GM10248 (cell line): ENCODE results near the gene EHMT1.

ENCODE experiments used
- CTCF ChIA-PET: fragments of 300-600 bp; sonication (Branson Sonifier 250); formaldehyde crosslinking; extraction: SDS; loops from one replicate; lab custom pipeline; 2021; ENCODE audit warnings: antibody characterized with exemption; lab: Yijun Ruan, JAX
- POLR2A ChIA-PET: fragments of 350-650 bp; sonication (Branson Sonifier 250); formaldehyde crosslinking; extraction: SDS; loops from one replicate; lab custom pipeline; 2020; ENCODE audit warnings: antibody characterized with exemption; lab: Yijun Ruan, JAX
- DNase-seq: peaks from one replicate; pipeline ENCODE4 v3.0.0; 2012; ENCODE audit errors: extremely low spot score
- TF ChIP-seq, protein P1 (sequence below): IDR thresholded peaks from 2 replicates; pipeline ENCODE4 v1.5.1; 2012; ENCODE audit warnings: mild to moderate bottlenecking, low read depth; ENCODE audit errors: extremely low read depth, missing control alignments, control extremely low read depth

The EHMT1 gene

GRCh38 chr9:137613738-137614523 lies 4.9 kb upstream of the EHMT1 start:
- CTCF ChIA-PET: interaction anchor here (1.1 kb wide), 1 partner anchor 59 kb away, joined by 3 read pairs; no protein-coding TSS in a partner anchor
- POLR2A ChIA-PET: no interaction called here
- TF ChIP-seq, protein P1, sequence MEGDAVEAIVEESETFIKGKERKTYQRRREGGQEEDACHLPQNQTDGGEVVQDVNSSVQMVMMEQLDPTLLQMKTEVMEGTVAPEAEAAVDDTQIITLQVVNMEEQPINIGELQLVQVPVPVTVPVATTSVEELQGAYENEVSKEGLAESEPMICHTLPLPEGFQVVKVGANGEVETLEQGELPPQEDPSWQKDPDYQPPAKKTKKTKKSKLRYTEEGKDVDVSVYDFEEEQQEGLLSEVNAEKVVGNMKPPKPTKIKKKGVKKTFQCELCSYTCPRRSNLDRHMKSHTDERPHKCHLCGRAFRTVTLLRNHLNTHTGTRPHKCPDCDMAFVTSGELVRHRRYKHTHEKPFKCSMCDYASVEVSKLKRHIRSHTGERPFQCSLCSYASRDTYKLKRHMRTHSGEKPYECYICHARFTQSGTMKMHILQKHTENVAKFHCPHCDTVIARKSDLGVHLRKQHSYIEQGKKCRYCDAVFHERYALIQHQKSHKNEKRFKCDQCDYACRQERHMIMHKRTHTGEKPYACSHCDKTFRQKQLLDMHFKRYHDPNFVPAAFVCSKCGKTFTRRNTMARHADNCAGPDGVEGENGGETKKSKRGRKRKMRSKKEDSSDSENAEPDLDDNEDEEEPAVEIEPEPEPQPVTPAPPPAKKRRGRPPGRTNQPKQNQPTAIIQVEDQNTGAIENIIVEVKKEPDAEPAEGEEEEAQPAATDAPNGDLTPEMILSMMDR: no peak

GRCh38 chr9:137614631-137615386 lies 4.0 kb upstream of the EHMT1 start:
- POLR2A ChIA-PET: no interaction called here
- no peak for DNase-seq
- TF ChIP-seq, protein P1: no peak
- CTCF ChIA-PET: interaction anchor here (1.1 kb wide), 1 partner anchor 58 kb away, joined by 3 read pairs; no protein-coding TSS in a partner anchor

More at GRCh38 chr9:137613738-137614523, 4.9 kb upstream of the EHMT1 start:
- no peak for DNase-seq

DNA sequence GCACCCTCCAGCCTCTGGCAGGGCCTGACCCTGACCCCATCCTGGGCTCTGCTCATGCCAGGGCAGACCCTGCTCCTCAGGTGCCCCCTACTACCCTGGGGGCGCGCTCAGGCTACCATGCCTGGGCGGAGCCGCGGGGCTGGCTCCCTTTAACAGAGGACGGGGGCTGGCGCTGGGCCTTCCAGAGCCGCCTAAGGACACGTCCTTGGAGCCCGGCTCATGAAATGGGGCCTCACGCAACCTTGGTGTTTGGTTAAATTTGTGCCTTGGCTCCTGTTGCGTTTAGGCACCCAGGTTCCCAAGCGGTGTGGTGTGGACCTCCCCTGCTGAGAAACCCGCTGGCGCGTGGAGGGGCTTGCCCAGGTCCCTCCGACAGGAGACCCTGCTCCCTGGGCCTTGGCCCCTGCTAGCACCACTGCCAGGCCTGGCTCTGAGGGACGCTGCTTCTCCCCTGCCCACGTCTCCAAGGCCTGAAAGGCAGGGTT lies 3.4 kb upstream of the EHMT1 start:
- DNase-seq: no peak
- TF ChIP-seq, protein P1: no peak
- ChIA-PET CTCF (no interaction called here), POLR2A (no interaction called here)

DNA sequence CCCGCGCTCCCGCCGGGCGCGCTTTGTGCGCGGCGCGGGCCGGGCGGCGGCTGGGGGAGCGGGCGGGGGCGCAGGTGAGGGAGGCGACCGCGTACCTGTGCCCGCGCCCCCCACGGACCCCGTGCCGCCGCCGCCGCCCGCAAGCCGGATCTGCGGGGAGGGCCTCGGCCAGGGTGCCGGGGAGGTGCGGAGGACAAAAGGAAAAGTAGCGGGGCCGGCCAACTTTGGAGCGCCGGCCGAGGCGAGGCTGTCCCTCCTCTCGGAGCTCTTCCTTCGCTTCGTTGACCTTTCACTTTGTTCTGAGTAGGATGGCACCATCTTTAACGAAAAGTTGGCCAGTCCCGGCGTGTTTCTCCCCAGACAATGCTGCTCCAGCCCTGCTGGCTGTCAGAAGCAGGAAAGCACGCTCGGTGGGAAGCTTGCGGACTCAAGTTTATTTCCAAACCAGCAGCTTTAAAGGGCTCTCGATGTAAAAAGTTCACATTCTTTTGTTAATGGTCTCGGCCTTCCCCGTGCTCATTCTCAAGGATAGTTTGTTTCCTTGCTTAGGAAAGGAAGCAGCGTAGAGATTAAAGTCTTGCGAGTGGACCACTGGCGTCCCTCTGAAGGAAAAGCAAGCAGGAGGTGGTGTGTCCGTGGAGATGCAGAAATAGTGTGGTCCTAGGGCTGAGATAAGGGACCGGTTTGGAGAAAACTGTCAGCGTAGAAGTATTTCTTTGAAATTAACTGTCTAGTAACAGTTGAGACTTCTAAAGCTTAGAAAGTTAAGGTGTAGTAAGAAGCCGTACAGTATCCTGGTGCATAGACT lies 639 bp downstream of the EHMT1 start:
- TF ChIP-seq, protein P1: no peak
- peak; percentile 61 for DNase-seq
- CTCF ChIA-PET: interaction anchor here (0.7 to 1.7 kb wide), 4 partner anchors 9 to 54 kb away, joined by 3 to 9 read pairs (median 4); no protein-coding TSS in a partner anchor
- POLR2A ChIA-PET: interaction anchor here (0.6 kb wide), 1 partner anchor 119 kb away, joined by 4 read pairs; no protein-coding TSS in a partner anchor

GRCh38 chr9:137620048-137620405 lies 1.2 kb downstream of the EHMT1 start:
- ChIA-PET POLR2A (interaction anchor here (0.6 kb wide), 1 partner anchor 119 kb away, joined by 4 read pairs; no protein-coding TSS in a partner anchor), CTCF (interaction anchor here (0.9 to 1.7 kb wide), 4 partner anchors 9 to 16 kb away, joined by 3 to 9 read pairs (median 6); no protein-coding TSS in a partner anchor)
- no peak for DNase-seq
- TF ChIP-seq, protein P1: no peak
